NCI-H2196 treated with DMSO at 0.1 percent for 48 hours (cell line): ENCODE results near the gene ANKRD39.
A peak's percentile ranks its signal among the peaks of the same experiment; 100 is the strongest.

ENCODE experiments used
- DNase-seq: peaks from one replicate; lab custom pipeline; 2025; ENCODE audit not compliant: unreplicated experiment; lab: John Stamatoyannopoulos, UW

ANKRD39 gene

DNA sequence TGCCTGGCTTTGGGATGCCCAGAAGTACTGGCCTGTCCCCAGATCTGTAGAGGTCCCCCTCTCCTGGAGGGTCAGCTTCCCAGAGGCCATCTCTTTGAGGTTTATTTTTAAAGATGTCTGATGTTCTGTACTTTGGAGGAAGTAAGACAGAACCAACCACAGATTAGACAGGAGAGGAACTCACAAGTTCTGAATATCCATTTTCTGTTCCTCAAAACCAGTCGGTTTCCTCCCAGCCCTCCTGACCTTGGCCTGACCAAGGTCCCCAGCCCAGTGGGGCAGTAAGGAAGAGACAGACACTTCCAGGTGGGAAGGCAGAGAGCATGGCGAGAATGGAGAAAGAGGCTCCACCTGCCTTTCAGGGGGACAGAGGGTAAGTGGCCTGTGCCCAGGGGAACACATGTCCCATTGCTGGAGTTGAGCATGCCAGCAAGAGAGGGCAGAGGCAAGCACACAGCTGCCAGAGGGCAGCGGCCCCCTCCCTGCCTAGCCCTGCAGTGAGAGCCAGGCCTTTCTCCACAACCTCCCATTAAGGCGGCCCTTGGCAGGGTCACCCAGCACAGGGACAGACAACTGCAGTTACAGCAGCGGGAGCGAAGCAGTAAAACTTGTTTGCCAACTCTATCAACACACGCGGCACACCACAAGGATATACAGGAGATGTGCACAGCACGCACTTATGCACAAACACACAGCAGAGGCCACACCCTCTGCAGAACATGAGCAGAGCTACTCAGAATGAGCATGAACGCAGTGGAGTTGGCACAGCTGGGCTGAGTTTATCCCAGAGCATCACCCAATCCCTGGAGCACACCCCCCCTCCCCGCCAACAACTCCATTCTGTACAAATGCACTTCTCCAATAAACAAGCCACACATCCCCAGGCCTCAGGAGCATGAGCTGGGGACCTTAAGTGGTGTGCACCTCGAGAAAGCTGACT, 30.5 kb upstream of the ANKRD39 start:
- peak; percentile 77 for DNase-seq

GRCh38 chr2:96887493-96888012, 29.7 kb upstream of the ANKRD39 start:
- DNase-seq: no peak

DNA sequence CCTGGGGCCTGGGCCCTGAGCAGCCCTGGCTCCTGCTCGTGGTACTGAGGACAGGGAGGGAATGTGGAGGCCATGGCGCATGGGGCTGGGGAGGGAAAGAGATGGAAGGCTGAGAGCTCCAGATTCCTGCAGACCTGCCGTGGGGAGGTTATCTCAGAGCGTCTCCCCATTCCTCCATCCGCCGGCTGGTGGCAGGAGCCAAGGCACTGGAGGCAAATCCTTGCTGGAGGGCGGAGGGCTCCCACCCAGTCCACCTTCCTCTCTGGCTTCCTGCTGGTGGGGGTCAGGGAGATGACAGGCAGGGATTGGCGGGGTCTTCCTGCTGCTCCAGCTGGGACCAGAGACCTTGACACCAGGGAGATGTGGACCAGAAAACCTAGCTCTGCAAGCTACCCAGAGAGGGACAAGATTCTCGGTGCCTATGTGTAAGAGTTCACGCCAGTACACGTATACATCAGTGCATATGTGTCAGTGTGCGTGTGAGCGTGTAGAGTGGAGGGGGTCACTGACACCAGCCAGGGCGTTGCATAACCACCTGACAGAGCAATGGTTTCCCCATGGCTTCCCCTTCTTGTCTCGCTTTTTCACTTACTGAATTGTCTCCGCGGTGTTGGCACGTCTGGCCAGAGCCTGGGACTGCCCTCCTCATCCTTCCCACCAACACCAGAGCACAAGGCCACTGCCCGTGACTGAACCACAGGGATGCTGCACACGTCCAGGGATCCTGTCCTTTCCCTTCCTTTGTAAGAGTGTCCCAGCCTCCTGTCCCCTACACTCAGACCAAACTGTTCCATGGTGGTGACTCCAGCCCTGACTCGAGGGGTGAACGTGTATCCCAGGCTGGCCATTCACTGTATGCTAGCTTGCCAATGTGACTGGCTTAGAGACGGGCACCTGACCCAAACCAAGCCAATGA, 27.9 kb upstream of the ANKRD39 start:
- DNase-seq: no peak

- no peak for DNase-seq
Measured at GRCh38 chr2:96884299-96885094, 26.7 kb upstream of the ANKRD39 start.

- DNase-seq: no peak
Measured at GRCh38 chr2:96883306-96883705, 25.5 kb upstream of the ANKRD39 start.

DNA sequence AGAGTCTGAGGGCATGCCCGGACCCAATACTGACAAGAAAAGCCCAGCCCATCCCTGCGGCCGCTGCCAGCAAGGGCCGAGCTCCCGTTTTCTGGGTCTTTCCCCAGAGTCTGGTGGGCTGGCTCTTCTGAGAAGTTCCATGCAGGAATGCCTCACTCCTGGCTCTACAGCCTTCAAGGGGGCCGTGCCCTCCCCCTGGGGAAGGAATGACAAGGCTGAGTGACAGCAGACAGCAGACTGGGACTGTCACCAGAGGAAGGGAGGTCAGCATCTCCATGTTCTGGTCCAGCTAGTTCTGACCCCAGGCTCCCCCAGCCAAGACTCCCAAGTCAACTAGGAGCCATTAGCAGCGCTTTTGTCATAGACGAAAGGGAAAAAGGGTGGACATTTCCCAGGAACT, 25.1 kb upstream of the ANKRD39 start:
- no peak for DNase-seq

DNA sequence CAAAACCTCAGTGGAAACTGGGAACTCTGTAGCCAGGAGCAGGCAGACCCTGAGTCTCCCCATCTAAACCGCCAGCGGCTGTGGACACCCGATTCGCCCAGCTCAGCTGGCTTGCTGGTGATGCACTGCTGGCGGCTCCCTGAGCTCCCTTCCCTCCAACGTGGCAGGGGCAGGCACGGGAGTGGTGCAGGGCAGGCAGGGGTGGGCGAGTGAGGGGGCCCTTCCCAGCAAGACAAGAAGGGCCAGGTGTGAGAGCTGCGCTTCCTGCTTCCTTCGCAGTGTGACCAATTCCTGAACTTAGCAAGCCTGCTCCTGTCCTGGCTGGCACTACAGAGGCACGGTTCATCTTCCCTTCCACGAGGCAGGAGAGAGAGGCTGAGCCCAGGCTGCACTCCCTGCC, 24.4 kb upstream of the ANKRD39 start:
- DNase-seq: no peak

DNA sequence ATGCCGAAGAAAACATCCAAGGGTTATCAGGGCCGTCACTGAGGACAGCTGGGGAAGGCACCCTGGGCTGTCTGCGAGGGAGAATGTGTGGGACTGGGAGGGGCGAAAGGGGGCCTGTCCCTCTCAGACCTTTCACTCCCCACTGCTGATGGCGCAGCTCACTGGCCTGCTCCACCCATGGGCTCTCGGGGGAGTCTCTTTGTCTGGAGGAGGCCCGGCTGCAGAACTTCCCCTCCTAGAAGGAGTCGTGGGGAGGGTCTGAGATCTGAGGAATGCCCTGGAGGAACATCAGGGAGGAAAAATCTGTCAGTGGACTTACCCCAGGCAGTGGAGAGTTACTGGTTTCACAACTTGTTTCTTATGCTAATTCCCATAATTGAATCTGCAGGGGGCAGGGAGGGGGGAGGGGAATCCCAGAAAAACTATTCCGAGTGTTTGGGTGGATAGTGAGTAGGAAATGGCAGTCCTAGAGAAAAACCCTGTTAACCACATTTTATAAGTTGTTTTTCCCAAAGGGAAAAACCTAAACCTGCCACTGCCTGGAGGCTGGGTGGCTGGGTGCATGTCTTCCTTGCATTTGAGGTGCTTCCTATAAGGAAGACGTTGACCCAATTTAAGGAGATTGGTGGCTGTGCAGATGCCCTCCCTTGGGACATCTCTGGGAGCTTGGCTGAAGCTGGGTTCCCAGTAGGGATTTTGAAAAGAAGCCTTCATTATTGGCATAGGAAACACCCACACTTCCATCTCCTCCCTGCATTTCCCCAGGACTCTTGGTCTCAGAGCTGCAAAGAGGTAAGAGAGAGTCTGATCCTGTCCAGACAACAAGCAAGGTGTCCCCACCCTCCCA, 23.8 kb upstream of the ANKRD39 start:
- DNase-seq: no peak

GRCh38 chr2:96880891-96881273, 23.1 kb upstream of the ANKRD39 start:
- no peak for DNase-seq

GRCh38 chr2:96879545-96880040, 21.8 kb upstream of the ANKRD39 start:
- no peak for DNase-seq

GRCh38 chr2:96878796-96879544, 21.2 kb upstream of the ANKRD39 start:
- no peak for DNase-seq

GRCh38 chr2:96878171-96878570, 20.4 kb upstream of the ANKRD39 start:
- DNase-seq: no peak

DNA sequence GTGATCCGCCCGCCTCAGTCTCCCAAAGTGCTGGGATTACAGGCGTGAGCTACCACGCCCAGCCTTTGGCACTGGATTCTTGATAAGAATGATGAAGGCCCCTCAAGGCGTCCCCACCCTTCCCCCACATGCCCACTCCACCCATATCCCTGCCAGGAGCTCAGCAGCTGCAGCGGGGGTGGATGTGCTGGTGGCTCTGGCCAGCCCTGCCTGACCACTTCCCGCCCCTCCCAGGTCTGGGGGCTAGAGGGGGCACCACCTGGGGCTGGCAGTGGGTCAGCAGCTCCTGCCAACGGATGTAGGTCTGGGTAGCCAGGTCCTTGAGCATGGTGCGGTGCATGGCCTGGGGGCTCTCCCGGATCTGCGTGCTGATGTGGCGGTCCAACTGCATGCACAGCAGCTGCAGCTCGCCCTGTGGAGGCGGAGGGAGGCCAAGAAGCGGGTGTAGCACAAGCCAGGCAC, 19.8 kb upstream of the ANKRD39 start:
- no peak for DNase-seq

DNA sequence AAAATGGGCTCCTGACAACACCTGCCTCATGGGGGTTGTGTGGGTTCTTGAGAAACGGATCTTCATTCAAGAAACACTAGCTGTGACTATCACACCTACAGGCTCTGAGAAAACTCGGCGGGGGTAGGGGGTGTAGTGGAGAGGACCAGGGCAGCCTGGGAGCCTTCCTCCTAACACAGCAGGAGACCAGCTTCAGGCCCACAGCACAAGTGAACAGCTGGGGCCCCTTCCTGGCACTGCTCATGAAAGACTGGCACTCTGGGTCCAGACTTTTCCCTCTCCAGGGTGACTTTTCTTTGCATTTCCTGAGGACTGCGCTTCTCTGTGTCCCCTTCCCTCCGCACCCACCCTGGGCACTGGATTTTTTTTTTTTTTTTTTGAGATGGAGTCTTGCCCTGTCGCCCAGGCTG, 19.2 kb upstream of the ANKRD39 start:
- no peak for DNase-seq

DNA sequence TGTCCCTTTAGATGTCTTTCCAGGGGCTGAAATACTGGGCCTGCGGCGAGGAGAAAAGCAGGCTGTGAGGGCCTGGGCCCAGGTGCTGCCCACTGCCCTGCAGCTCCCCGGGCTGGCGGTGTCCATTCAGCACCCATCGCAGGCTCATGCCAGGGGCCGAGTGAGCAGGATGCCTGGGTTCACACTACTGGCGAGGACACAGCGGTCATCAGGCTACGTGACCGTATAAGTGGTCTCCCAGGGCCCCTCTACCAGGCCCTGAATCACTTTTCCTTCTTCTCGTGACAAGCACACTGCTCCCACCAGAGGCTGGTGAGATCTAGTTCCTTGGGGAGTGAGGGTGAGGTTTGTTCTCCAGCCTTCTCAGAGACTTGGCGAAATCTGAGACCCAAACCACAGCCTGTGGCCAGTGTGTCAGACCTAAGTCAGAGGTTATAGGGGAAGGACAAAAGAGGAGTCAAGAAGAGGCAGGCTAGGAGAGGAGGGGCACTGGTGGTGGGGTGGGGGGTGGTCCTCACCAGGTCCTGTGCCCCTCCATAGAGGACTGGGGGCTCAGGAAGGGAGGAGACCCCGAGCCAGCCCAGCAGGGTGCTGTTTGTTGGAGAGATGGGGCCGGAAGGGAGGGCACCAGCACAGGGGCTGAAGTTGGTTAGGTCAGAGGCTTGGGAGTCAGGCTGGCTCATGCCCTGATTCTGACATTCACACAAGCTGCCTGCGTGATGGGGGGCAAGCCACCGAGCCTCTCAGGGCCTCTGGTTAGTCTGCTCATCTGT, 18.6 kb upstream of the ANKRD39 start:
- DNase-seq: no peak

DNA sequence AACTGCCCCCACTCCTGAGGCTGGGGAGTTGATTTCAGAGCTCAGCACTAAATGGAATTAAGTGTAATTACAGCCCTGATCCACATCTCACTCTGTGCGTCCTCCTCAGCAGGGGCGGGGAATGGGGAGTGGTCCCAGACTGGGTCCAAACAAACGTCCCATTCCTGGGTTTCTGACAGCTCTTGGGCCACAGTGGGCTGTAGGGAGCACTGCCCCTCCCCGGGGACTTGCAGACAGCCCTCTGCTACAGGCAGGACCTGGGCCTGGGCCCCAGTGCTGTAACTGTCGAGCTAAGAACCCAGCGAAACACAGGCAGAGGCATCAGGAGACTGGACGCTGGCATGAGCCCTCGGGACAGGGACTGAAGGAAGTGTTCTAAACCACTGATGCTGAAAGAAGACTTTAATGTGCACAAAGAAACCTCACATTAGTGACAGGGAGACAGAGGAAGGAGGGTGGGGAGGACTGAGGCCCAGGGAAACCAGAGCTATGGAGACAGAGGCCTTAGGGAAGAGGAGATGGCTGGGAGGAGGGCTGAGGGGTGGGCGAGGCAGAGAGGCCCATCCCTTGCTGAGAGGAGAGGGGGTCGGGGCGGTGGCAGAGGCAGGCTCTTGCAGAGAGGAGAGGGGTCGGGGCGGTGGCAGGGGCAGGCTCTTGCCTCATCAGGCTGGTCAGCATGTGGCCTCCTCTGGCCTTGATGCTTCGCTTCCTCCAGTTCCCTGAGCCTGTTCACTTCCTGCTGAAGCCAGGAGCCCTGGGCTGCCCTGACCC, 17.9 kb upstream of the ANKRD39 start:
- no peak for DNase-seq

DNA sequence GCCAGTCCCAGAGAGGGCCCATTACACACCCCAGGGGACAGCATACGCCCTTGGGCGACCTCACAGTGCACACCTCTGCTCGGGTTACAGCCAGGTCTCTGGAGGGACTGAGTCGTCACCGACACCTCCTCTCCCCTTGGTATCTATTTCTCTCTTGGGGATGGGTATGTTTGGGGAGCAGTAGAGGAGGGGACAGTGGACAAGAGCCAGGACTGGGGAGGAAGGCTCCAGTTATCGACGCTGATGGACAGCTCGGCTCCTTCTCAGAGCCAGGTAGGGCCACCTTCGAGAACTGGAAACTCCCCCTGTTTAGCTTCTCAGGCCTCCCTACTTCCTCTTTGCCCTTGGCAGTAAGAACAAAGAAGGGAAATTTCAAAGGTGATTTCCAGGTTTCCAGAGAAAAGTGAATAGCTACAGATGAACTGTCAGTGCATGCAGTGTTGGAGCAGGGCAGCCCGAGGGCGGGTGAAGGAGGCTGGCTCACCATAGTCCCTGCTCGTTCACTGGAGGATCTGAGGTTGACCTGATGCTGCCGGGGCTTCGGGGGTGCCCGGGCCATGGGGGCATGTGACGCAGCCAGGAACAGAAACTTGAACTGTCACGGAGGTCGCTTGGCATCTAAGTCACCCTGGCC, 16.5 kb upstream of the ANKRD39 start:
- no peak for DNase-seq
